Measurements from ENCODE around the gene TNNI2.
"Not testable (repeated sequence)": the region's sequence is repeated elsewhere in the genome, so short reads cannot be mapped to it uniquely, and the experiment has no call there.

TNNI2 gene

GRCh38 chr11:1862588-1863351 lies 24.0 kb downstream of the TNNI2 start:
- no peak for DNase-seq (ENCODE audit: low read depth, low spot score)

GRCh38 chr11:1863352-1864216 lies 24.8 kb downstream of the TNNI2 start:
- DNase-seq (ENCODE audit: low read depth, low spot score), result no peak

- no peak for DNase-seq (ENCODE audit: low read depth, low spot score)
These were observed 25.4 kb downstream of the TNNI2 start for GRCh38 chr11:1864231-1864630.

- DNase-seq (ENCODE audit: low read depth, low spot score), result no peak
These were observed 26.3 kb downstream of the TNNI2 start for GRCh38 chr11:1864831-1865665.

- DNase-seq (ENCODE audit: low read depth, low spot score), result no peak
These were observed 27.4 kb downstream of the TNNI2 start for GRCh38 chr11:1866226-1866625.

- no peak for DNase-seq (ENCODE audit: low read depth, low spot score)
These were observed 28.0 kb downstream of the TNNI2 start for GRCh38 chr11:1866776-1867175.

- no peak for DNase-seq (ENCODE audit: low read depth, low spot score)
These were observed 28.6 kb downstream of the TNNI2 start for GRCh38 chr11:1867381-1867780.

GRCh38 chr11:1868056-1868635 lies 29.4 kb downstream of the TNNI2 start:
- DNase-seq (ENCODE audit: low read depth, low spot score), result no peak

GRCh38 chr11:1868636-1869291 lies 30.0 kb downstream of the TNNI2 start:
- DNase-seq (ENCODE audit: low read depth, low spot score), result no peak

- DNase-seq (ENCODE audit: low read depth, low spot score), result no peak
These were observed 30.9 kb downstream of the TNNI2 start for GRCh38 chr11:1869427-1870325.

- no peak for DNase-seq (ENCODE audit: low read depth, low spot score)
These were observed 31.5 kb downstream of the TNNI2 start for GRCh38 chr11:1870326-1870696.

GRCh38 chr11:1870721-1871466 lies 32.1 kb downstream of the TNNI2 start:
- no peak for DNase-seq (ENCODE audit: low read depth, low spot score)

- DNase-seq (ENCODE audit: low read depth, low spot score), result no peak
These were observed 32.8 kb downstream of the TNNI2 start for GRCh38 chr11:1871531-1871930.

GRCh38 chr11:1872267-1872985 lies 33.6 kb downstream of the TNNI2 start:
- DNase-seq (ENCODE audit: low read depth, low spot score), result no peak

- DNase-seq (ENCODE audit: low read depth, low spot score), result no peak
These were observed 34.4 kb downstream of the TNNI2 start for GRCh38 chr11:1873048-1873812.

- not testable (repeated sequence) for DNase-seq (ENCODE audit: low read depth, low spot score)
These were observed 35.0 kb downstream of the TNNI2 start for GRCh38 chr11:1873813-1874150.

GRCh38 chr11:1874441-1875092 lies 35.8 kb downstream of the TNNI2 start:
- not testable (repeated sequence) for DNase-seq (ENCODE audit: low read depth, low spot score)

Data from activated CD4-positive, CD25-positive, alpha-beta regulatory T cell treated with anti-CD3 and anti-CD28 coated beads, Interleukin-2, amount 50 U/mL, for 16 hours (primary cell).